Keratinocyte (primary cell): Measurements from ENCODE around the gene KAT8.

ENCODE experiments used
- EZH2 ChIP-seq: IDR thresholded peaks from one replicate; pipeline ENCODE4 v1.6.1; 2012; ENCODE audit warnings: inconsistent platforms, mild to moderate bottlenecking, low read length, moderate library complexity
- TF ChIP-seq, protein P1 (sequence below), 3 experiments: IDR thresholded peaks in 1 of 3; conservative IDR thresholded peaks in 1 of 3; optimal IDR thresholded peaks in 1 of 3; 2 replicates in 2 of 3; 3 replicates in 1 of 3; pipeline versions ENCODE3 to v1.5.1; 2011; ENCODE audit warnings: low read length in 3 of 3, mild to moderate bottlenecking in 3 of 3, moderate library complexity in 2 of 3, control low read depth in 1 of 3, inconsistent platforms in 1 of 3; ENCODE audit not compliant: insufficient read depth in 2 of 3; ENCODE audit errors: extremely low read depth in 1 of 3

DNA sequence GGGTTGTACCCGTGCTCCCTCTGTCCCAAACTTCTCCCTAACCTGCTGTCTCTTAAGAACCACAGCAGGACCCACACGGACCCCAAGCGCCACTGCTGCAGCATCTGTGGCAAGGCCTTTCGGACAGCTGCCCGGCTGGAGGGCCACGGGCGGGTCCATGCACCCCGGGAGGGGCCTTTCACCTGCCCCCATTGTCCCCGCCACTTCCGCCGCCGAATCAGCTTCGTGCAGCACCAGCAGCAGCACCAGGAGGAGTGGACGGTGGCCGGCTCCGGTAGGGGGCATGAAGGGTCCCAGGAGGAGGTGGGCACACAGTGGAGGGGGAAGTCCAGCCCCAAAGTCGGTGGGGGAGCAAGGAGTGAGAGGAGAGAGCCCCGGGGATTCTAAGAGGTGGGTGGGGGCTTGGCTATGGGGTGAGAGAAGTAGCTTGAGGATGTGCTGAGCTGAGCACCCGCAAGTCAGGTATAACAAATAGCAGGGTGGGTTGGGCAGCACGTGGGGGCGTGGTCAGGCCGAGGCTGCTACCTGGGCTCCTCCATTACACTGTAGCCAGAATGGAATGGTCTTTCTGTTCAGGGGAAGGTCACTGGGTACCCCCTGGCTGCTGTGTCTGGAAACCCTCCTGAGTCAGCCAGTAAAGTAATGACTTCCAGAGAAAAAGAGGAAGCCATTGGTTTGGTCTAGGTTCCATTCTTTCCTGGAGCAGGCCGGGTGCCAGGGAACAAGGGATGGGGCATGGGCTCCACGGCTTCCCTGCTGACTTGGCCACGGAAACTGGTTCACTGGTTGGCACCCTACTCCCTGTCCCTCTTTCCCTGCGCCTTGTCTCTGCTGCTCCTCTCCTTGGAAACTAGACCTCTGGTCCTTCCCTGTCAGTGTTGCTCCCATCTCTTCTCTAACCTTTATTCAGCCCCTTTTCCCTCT, 35.8 kb upstream of the KAT8 start:
- TF ChIP-seq, protein P1, sequence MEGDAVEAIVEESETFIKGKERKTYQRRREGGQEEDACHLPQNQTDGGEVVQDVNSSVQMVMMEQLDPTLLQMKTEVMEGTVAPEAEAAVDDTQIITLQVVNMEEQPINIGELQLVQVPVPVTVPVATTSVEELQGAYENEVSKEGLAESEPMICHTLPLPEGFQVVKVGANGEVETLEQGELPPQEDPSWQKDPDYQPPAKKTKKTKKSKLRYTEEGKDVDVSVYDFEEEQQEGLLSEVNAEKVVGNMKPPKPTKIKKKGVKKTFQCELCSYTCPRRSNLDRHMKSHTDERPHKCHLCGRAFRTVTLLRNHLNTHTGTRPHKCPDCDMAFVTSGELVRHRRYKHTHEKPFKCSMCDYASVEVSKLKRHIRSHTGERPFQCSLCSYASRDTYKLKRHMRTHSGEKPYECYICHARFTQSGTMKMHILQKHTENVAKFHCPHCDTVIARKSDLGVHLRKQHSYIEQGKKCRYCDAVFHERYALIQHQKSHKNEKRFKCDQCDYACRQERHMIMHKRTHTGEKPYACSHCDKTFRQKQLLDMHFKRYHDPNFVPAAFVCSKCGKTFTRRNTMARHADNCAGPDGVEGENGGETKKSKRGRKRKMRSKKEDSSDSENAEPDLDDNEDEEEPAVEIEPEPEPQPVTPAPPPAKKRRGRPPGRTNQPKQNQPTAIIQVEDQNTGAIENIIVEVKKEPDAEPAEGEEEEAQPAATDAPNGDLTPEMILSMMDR (optimal IDR thresholded peaks at IDR 0.05 in 1 of 3, IDR thresholded peaks at IDR 0.05 in 1 of 3, conservative IDR thresholded peaks at IDR 0.05 in 1 of 3; ENCODE audit: extremely low read depth in 1 of 3, insufficient read depth in 2 of 3, low read length in 3 of 3) = no peak
- no peak for TF ChIP-seq EZH2
